PFSK-1 (cell line): Measurements from ENCODE around the gene CTNNA1.

Experiments used
- FOXP2 ChIP-seq: optimal IDR thresholded peaks from 2 replicates; pipeline ENCODE3; 2011; ENCODE audit warnings: borderline replicate concordance, control low read depth, inconsistent platforms; ENCODE audit not compliant: insufficient read depth; ENCODE audit errors: extremely low read length, extremely low read depth
- POLR2AphosphoS5 ChIP-seq: IDR thresholded peaks from 2 replicates; pipeline ENCODE4 v1.6.1; 2012; ENCODE audit warnings: low read depth, mild to moderate bottlenecking, control low read depth, low read length, moderate library complexity
- TAF1 ChIP-seq: IDR thresholded peaks from 2 replicates; pipeline ENCODE4 v1.6.1; 2012; ENCODE audit warnings: low read length, control low read depth, borderline replicate concordance; ENCODE audit not compliant: insufficient read depth
- TF ChIP-seq, protein P1 (sequence below), 2 experiments: IDR thresholded peaks; 2 replicates each; pipeline versions ENCODE4 v1.6.1 to v1.8.0; 2011 to 2012; ENCODE audit warnings: low read depth in 2 of 2, low read length in 2 of 2, control low read depth in 1 of 2, inconsistent platforms in 1 of 2, mild to moderate bottlenecking in 1 of 2, moderate library complexity in 1 of 2; ENCODE audit not compliant: insufficient read depth in 1 of 2

DNA sequence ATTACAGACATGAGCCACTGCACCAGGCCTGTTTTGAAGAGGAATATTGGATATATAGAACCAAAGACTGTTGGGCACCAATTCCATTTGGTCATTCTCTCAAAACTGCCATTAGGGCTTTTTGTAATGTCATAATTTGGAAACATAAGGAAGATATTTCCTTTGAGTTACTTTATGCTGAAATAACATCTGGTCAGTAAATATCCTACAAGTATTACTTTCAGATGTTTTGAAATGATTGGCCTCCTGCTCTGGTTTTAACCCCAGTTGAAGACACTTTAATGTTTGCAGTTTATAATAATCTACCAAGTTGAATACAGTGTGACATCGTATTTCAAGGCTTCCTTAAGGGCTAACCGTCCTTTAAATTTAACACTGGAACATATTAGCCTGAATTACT lies 88.3 kb downstream of the CTNNA1 start:
- TF ChIP-seq, protein P1, sequence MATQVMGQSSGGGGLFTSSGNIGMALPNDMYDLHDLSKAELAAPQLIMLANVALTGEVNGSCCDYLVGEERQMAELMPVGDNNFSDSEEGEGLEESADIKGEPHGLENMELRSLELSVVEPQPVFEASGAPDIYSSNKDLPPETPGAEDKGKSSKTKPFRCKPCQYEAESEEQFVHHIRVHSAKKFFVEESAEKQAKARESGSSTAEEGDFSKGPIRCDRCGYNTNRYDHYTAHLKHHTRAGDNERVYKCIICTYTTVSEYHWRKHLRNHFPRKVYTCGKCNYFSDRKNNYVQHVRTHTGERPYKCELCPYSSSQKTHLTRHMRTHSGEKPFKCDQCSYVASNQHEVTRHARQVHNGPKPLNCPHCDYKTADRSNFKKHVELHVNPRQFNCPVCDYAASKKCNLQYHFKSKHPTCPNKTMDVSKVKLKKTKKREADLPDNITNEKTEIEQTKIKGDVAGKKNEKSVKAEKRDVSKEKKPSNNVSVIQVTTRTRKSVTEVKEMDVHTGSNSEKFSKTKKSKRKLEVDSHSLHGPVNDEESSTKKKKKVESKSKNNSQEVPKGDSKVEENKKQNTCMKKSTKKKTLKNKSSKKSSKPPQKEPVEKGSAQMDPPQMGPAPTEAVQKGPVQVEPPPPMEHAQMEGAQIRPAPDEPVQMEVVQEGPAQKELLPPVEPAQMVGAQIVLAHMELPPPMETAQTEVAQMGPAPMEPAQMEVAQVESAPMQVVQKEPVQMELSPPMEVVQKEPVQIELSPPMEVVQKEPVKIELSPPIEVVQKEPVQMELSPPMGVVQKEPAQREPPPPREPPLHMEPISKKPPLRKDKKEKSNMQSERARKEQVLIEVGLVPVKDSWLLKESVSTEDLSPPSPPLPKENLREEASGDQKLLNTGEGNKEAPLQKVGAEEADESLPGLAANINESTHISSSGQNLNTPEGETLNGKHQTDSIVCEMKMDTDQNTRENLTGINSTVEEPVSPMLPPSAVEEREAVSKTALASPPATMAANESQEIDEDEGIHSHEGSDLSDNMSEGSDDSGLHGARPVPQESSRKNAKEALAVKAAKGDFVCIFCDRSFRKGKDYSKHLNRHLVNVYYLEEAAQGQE (IDR thresholded peaks at IDR 0.05; ENCODE audit: insufficient read depth in 1 of 2, low read depth in 2 of 2, low read length in 2 of 2) = no peak
- no peak for TF ChIP-seq FOXP2
- TF ChIP-seq POLR2AphosphoS5 = no peak
- no peak for TF ChIP-seq TAF1
